HG03342 (cell line): ENCODE results near the gene PALD1.

Experiments
- ATAC-seq: cut with Tn5 transposase; IDR thresholded peaks from one replicate; pipeline ENCODE4 v1.9.1; 2021; ENCODE audit warnings: mild to moderate bottlenecking, moderate library complexity; ENCODE audit not compliant: unreplicated experiment

Gene PALD1

GRCh38 chr10:70457759-70458305 is 20.7 kb upstream of the PALD1 start:
- ATAC-seq = no peak

GRCh38 chr10:70458329-70459060 is 20.1 kb upstream of the PALD1 start:
- no peak for ATAC-seq

- no peak for ATAC-seq
Observed at GRCh38 chr10:70459061-70459773, 19.4 kb upstream of the PALD1 start.

- ATAC-seq = no peak
Observed at GRCh38 chr10:70459774-70460490, 18.6 kb upstream of the PALD1 start.

- no peak for ATAC-seq
Observed at GRCh38 chr10:70461397-70462348, 16.9 kb upstream of the PALD1 start.

GRCh38 chr10:70462349-70462984 is 16.1 kb upstream of the PALD1 start:
- no peak for ATAC-seq

GRCh38 chr10:70465278-70465677 is 13.3 kb upstream of the PALD1 start:
- no peak for ATAC-seq

GRCh38 chr10:70465832-70466231 is 12.7 kb upstream of the PALD1 start:
- ATAC-seq = no peak

- no peak for ATAC-seq
Observed at GRCh38 chr10:70466951-70467350, 11.6 kb upstream of the PALD1 start.

- no peak for ATAC-seq
Observed at GRCh38 chr10:70472799-70473454, 5.6 kb upstream of the PALD1 start.

GRCh38 chr10:70474780-70475179 is 3.8 kb upstream of the PALD1 start:
- no peak for ATAC-seq

- no peak for ATAC-seq
Observed at GRCh38 chr10:70475661-70476060, 2.9 kb upstream of the PALD1 start.

GRCh38 chr10:70476249-70477035 is 2.1 kb upstream of the PALD1 start:
- no peak for ATAC-seq

- ATAC-seq = no peak
Observed at GRCh38 chr10:70477661-70478162, 855 bp upstream of the PALD1 start.

- ATAC-seq = no peak
Observed at GRCh38 chr10:70479165-70479581, 606 bp downstream of the PALD1 start.

GRCh38 chr10:70479626-70480238 is 1.2 kb downstream of the PALD1 start:
- no peak for ATAC-seq

- no peak for ATAC-seq
Observed at GRCh38 chr10:70480239-70480861, 1.8 kb downstream of the PALD1 start.

- ATAC-seq = no peak
Observed at GRCh38 chr10:70481105-70481504, 2.5 kb downstream of the PALD1 start.
